HepG2 (cell line): ENCODE measurements around the gene CES2. TPM values are rescaled to one million over a fixed set of nuclear protein-coding genes. Genes with fewer than 3 reads are reported as not detected.

Experiments used
- CCAR2 ChIP-seq: fragments of 200-400 bp; formaldehyde crosslinking; optimal IDR thresholded peaks from 2 replicates; pipeline ENCODE3; 2018; ENCODE audit warnings: low read depth, mild to moderate bottlenecking, low read length, moderate library complexity
- HNRNPUL1 ChIP-seq: fragments of 200-400 bp; formaldehyde crosslinking; IDR thresholded peaks from 2 replicates; pipeline ENCODE4 v1.6.1; 2017; ENCODE audit warnings: low read depth, mild to moderate bottlenecking, low read length, moderate library complexity
- KDM2A ChIP-seq: sonication (generic); formaldehyde crosslinking; IDR thresholded peaks from 2 replicates; pipeline ENCODE4 v1.4.0; 2020; ENCODE audit warnings: low read depth, missing genetic modification reagents, borderline replicate concordance
- NFYB ChIP-seq: sonication (generic); formaldehyde crosslinking; IDR thresholded peaks from 2 replicates; pipeline ENCODE4 v1.4.0; 2020; ENCODE audit warnings: missing genetic modification reagents
- NR2F2 ChIP-seq: IDR thresholded peaks from 2 replicates; pipeline ENCODE4 v1.6.1; 2012; ENCODE audit warnings: low read depth, inconsistent platforms, borderline replicate concordance
- RBFOX2 ChIP-seq: fragments of 200-400 bp; formaldehyde crosslinking; IDR thresholded peaks from 2 replicates; pipeline ENCODE4 v1.6.1; 2017; ENCODE audit warnings: low read depth, mild to moderate bottlenecking, low read length
- REL ChIP-seq: sonication (generic); formaldehyde crosslinking; conservative IDR thresholded peaks from 2 replicates; pipeline ENCODE4 v1.8.0; 2022; ENCODE audit warnings: mild to moderate bottlenecking, missing genetic modification reagents, moderate library complexity
- RFX5 ChIP-seq: IDR thresholded peaks from 2 replicates; pipeline ENCODE4 v1.6.1; 2011; ENCODE audit warnings: low read depth, low read length, improper control_type of control experiment
- SMAD9 ChIP-seq: sonication (generic); formaldehyde crosslinking; IDR thresholded peaks from 2 replicates; pipeline ENCODE4 v1.5.1; 2020; ENCODE audit warnings: mild to moderate bottlenecking, missing genetic modification reagents
- SRSF9 ChIP-seq: fragments of 200-400 bp; formaldehyde crosslinking; IDR thresholded peaks from 2 replicates; pipeline ENCODE4 v1.6.1; 2018; ENCODE audit warnings: borderline replicate concordance, mild to moderate bottlenecking, low read depth, low read length; ENCODE audit not compliant: insufficient read depth, poor library complexity, severe bottlenecking
- ZNF660 ChIP-seq: sonication (generic); formaldehyde crosslinking; IDR thresholded peaks from 2 replicates; pipeline ENCODE4 v1.5.1; 2020; ENCODE audit warnings: mild to moderate bottlenecking, low read depth, missing genetic modification reagents, borderline replicate concordance
- ZNF781 ChIP-seq: sonication (generic); formaldehyde crosslinking; IDR thresholded peaks from 2 replicates; pipeline ENCODE4 v1.5.1; 2020; ENCODE audit warnings: borderline replicate concordance, mild to moderate bottlenecking, missing genetic modification reagents; ENCODE audit errors: not compliant biosample characterization
- polyA plus RNA-seq, 8 experiments: library from polyadenylated mRNA; depleted of rRNA in 3 of 8; stranded (reverse) in 7 of 8; unstranded in 1 of 8; fragments of >200 nt; fragmentation: Illumina TruSeq in 4 of 8; extraction: Trizol in 4 of 8; gene quantifications; 2 replicates each; pipeline versions ENCODE4 v1.2.1 to v1.2.3, GENCODE V29; 2011 to 2016; ENCODE audit warnings: low read depth in 4 of 8, missing spikeins in 1 of 8, mixed read lengths in 1 of 8; ENCODE audit not compliant: insufficient read depth in 1 of 8
- total RNA-seq, 5 experiments: library from RNA; depleted of rRNA; stranded (reverse); fragments of >200 nt; fragmentation: Illumina TruSeq; extraction: Trizol; gene quantifications; 2 replicates each; pipeline ENCODE4 v1.2.3, GENCODE V29; 2016; ENCODE audit warnings: low read depth in 1 of 5
- TF ChIP-seq, protein P1 (sequence below): fragments of 450-650 bp; IDR thresholded peaks from 2 replicates; pipeline ENCODE4 v1.6.1; 2016
- TF ChIP-seq, protein P2 (sequence below), 2 experiments: fragments of 450-650 bp in 1 of 2; sonication (generic) in 1 of 2; formaldehyde crosslinking in 1 of 2; IDR thresholded peaks; 2 replicates each; pipeline versions ENCODE4 v1.6.1 to v1.8.0; 2016 to 2022; ENCODE audit warnings: antibody characterized with exemption in 1 of 2, mild to moderate bottlenecking in 1 of 2, missing genetic modification reagents in 1 of 2

CES2 gene
- total and polyA plus RNA-seq, 2 of the 13 experiments (the other 11 are each of a cell fraction or from before 2014, with no cell fraction given) = 50.6 to 63.8 TPM

DNA sequence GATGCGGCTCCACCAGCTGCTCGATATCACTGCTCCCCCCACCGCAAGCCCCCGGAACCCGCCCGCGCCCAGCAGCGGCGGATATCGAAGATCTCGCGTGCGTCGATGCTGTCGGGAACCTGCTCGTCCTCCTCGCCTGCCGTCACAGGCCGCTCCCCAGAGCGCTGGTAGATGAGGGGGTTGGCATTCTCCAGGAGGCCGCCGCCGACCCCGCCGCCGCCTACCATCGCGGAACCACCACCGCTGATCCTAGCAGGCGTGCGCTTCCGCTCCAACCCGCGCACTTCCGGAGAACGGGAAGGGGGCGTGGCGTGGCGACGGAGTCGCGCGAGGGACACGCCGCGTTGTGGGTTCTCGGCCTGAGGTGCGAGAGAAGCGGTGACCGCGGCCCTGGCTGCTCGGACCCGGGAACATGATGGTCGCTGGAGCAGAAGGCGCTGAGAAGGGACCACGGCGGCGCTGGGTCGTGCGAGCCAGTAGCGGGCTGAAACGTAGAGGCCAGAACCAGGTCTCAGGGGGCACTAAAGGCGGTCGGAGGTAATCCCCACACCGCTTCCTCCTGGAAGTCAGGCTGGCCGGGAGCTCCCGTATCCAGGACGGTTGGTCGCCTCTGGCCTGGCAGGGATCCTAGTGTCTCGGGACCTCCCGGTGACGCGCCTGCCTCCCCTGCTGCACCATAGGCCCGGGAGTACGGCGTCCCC, 1.0 kb upstream of the CES2 start, which contains the start of gene CIAO2B (continued):
- no peak for TF ChIP-seq CCAR2
- TF ChIP-seq RBFOX2 = peak; percentile 98
- no peak for TF ChIP-seq RFX5
- TF ChIP-seq ZNF660 = no peak
- TF ChIP-seq REL (CRISPR knock-in tag) = no peak; the same call in 1 of the 2 replicates
- peak; percentile 99 for TF ChIP-seq KDM2A (CRISPR knock-in tag)
- TF ChIP-seq SRSF9 = no peak
- TF ChIP-seq HNRNPUL1 = no peak
- TF ChIP-seq ZNF781 (CRISPR knock-in tag) = peak; percentile 95
- TF ChIP-seq NR2F2 = no peak
- TF ChIP-seq SMAD9 = no peak
- peak; percentile 13; the same call in 1 of the 2 replicates for TF ChIP-seq NFYB (CRISPR knock-in tag)
- TF ChIP-seq, protein P1, sequence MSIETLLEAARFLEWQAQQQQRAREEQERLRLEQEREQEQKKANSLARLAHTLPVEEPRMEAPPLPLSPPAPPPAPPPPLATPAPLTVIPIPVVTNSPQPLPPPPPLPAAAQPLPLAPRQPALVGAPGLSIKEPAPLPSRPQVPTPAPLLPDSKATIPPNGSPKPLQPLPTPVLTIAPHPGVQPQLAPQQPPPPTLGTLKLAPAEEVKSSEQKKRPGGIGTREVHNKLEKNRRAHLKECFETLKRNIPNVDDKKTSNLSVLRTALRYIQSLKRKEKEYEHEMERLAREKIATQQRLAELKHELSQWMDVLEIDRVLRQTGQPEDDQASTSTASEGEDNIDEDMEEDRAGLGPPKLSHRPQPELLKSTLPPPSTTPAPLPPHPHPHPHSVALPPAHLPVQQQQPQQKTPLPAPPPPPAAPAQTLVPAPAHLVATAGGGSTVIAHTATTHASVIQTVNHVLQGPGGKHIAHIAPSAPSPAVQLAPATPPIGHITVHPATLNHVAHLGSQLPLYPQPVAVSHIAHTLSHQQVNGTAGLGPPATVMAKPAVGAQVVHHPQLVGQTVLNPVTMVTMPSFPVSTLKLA = peak; percentile 53
- TF ChIP-seq, protein P2, sequence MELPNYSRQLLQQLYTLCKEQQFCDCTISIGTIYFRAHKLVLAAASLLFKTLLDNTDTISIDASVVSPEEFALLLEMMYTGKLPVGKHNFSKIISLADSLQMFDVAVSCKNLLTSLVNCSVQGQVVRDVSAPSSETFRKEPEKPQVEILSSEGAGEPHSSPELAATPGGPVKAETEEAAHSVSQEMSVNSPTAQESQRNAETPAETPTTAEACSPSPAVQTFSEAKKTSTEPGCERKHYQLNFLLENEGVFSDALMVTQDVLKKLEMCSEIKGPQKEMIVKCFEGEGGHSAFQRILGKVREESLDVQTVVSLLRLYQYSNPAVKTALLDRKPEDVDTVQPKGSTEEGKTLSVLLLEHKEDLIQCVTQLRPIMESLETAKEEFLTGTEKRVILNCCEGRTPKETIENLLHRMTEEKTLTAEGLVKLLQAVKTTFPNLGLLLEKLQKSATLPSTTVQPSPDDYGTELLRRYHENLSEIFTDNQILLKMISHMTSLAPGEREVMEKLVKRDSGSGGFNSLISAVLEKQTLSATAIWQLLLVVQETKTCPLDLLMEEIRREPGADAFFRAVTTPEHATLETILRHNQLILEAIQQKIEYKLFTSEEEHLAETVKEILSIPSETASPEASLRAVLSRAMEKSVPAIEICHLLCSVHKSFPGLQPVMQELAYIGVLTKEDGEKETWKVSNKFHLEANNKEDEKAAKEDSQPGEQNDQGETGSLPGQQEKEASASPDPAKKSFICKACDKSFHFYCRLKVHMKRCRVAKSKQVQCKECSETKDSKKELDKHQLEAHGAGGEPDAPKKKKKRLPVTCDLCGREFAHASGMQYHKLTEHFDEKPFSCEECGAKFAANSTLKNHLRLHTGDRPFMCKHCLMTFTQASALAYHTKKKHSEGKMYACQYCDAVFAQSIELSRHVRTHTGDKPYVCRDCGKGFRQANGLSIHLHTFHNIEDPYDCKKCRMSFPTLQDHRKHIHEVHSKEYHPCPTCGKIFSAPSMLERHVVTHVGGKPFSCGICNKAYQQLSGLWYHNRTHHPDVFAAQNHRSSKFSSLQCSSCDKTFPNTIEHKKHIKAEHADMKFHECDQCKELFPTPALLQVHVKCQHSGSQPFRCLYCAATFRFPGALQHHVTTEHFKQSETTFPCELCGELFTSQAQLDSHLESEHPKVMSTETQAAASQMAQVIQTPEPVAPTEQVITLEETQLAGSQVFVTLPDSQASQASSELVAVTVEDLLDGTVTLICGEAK (IDR thresholded peaks at IDR 0.05) = peak; percentile 63; the same call in 1 of the 2 replicates
- TF ChIP-seq, protein P2 (CRISPR knock-in tag; IDR thresholded peaks at IDR 0.05) = peak; percentile 92
